Nephron (organoid): ENCODE measurements around the gene LMBR1.

Experiments
- H3K27ac Mint-ChIP-seq, 3 experiments: 2 replicates each; pipeline ENCODE4 v1.8.0; 2020; ENCODE audit warnings: mixed read lengths in 3 of 3, mild to moderate bottlenecking in 2 of 3, moderate library complexity in 1 of 3
- H3K27me3 Mint-ChIP-seq: 2 replicates; pipeline ENCODE4 v1.8.0; 2021; ENCODE audit warnings: low read depth, mild to moderate bottlenecking, moderate library complexity, mixed read lengths
- H3K36me3 Mint-ChIP-seq: 2 replicates; pipeline ENCODE4 v1.8.0; 2020; ENCODE audit warnings: low read depth, mixed read lengths
- H3K4me1 Mint-ChIP-seq: 2 replicates; pipeline ENCODE4 v1.8.0; 2020; ENCODE audit warnings: mixed read lengths
- H3K4me3 Mint-ChIP-seq, 3 experiments: 2 replicates each; pipeline ENCODE4 v1.8.0; 2020; ENCODE audit warnings: mild to moderate bottlenecking in 3 of 3, mixed read lengths in 3 of 3, moderate library complexity in 2 of 3
- H3K9me3 Mint-ChIP-seq: 2 replicates; pipeline ENCODE4 v1.8.0; 2020; ENCODE audit warnings: mixed read lengths
- CTCF ChIP-seq, 3 experiments: fragments of 200-600 bp; sonication (generic); IDR thresholded peaks; one replicate each; pipeline ENCODE4 v1.5.0; 2021; ENCODE audit warnings: antibody characterized with exemption in 3 of 3; ENCODE audit not compliant: unreplicated experiment in 3 of 3

The LMBR1 gene

GRCh38 chr7:156791241-156791640 lies 101.7 kb downstream of the LMBR1 start:
- Mint-ChIP-seq H3K27ac (no peak overlapping the region), H3K4me3 (no peak overlapping the region), H3K36me3 (peaks cover 9% of the 10 kb centered on the region), H3K4me1 (no peaks in the 10 kb centered on the region), H3K9me3 (no peaks in the 10 kb centered on the region), H3K27me3 (no peaks in the 10 kb centered on the region)
- TF ChIP-seq CTCF (IDR thresholded peaks at IDR 0.05; ENCODE audit: unreplicated experiment in 3 of 3), result no peak

- Mint-ChIP-seq H3K9me3 (no peaks in the 10 kb centered on the region), H3K27ac (no peak overlapping the region), H3K4me1 (no peaks in the 10 kb centered on the region), H3K27me3 (no peaks in the 10 kb centered on the region), H3K36me3 (peaks cover 9% of the 10 kb centered on the region), H3K4me3 (no peak overlapping the region)
- TF ChIP-seq CTCF (IDR thresholded peaks at IDR 0.05; ENCODE audit: unreplicated experiment in 3 of 3), result no peak
Measured at GRCh38 chr7:156790264-156790663, 102.7 kb downstream of the LMBR1 start.

GRCh38 chr7:156785998-156786543 lies 106.9 kb downstream of the LMBR1 start:
- no peaks in the 10 kb centered on the region for H3K27me3 Mint-ChIP-seq
- no peak overlapping the region for H3K4me3 Mint-ChIP-seq
- TF ChIP-seq CTCF (IDR thresholded peaks at IDR 0.05; ENCODE audit: unreplicated experiment in 3 of 3), result no peak
- no peak overlapping the region for H3K27ac Mint-ChIP-seq
- H3K9me3 Mint-ChIP-seq, result no peaks in the 10 kb centered on the region
- peaks cover 6% of the 10 kb centered on the region for H3K36me3 Mint-ChIP-seq
- H3K4me1 Mint-ChIP-seq, result no peaks in the 10 kb centered on the region

- peaks cover 4% of the 10 kb centered on the region for H3K36me3 Mint-ChIP-seq
- H3K4me3 Mint-ChIP-seq, result no peak overlapping the region
- no peaks in the 10 kb centered on the region for H3K9me3 Mint-ChIP-seq
- H3K4me1 Mint-ChIP-seq, result no peaks in the 10 kb centered on the region
- H3K27ac Mint-ChIP-seq, result no peak overlapping the region
- TF ChIP-seq CTCF (IDR thresholded peaks at IDR 0.05; ENCODE audit: unreplicated experiment in 3 of 3), result no peak
- no peaks in the 10 kb centered on the region for H3K27me3 Mint-ChIP-seq
Measured at GRCh38 chr7:156783864-156784263, 109.1 kb downstream of the LMBR1 start.

- TF ChIP-seq CTCF (IDR thresholded peaks at IDR 0.05; ENCODE audit: unreplicated experiment in 3 of 3), result no peak
- Mint-ChIP-seq H3K27me3 (no peaks in the 10 kb centered on the region), H3K36me3 (peaks cover 13% of the 10 kb centered on the region), H3K9me3 (no peaks in the 10 kb centered on the region), H3K4me1 (no peaks in the 10 kb centered on the region), H3K4me3 (no peak overlapping the region), H3K27ac (no peak overlapping the region)
Measured at GRCh38 chr7:156781972-156782371, 111.0 kb downstream of the LMBR1 start.

GRCh38 chr7:156780724-156781455 lies 112.1 kb downstream of the LMBR1 start:
- Mint-ChIP-seq H3K4me3 (no peak overlapping the region), H3K9me3 (no peaks in the 10 kb centered on the region), H3K27me3 (no peaks in the 10 kb centered on the region), H3K4me1 (no peaks in the 10 kb centered on the region), H3K36me3 (peaks cover 18% of the 10 kb centered on the region), H3K27ac (no peak overlapping the region)
- no peak for TF ChIP-seq CTCF (IDR thresholded peaks at IDR 0.05; ENCODE audit: unreplicated experiment in 3 of 3)
